ENCODE data around the gene MAPK12. TPM values are rescaled to one million over a fixed set of nuclear protein-coding genes. Genes with fewer than 3 reads are reported as not detected.

The MAPK12 gene
- total and polyA plus RNA-seq, 2 donors (not counting 3 experiments of a cell fraction or from before 2014, with no cell fraction given), result 72.3 to 86.8 TPM

DNA sequence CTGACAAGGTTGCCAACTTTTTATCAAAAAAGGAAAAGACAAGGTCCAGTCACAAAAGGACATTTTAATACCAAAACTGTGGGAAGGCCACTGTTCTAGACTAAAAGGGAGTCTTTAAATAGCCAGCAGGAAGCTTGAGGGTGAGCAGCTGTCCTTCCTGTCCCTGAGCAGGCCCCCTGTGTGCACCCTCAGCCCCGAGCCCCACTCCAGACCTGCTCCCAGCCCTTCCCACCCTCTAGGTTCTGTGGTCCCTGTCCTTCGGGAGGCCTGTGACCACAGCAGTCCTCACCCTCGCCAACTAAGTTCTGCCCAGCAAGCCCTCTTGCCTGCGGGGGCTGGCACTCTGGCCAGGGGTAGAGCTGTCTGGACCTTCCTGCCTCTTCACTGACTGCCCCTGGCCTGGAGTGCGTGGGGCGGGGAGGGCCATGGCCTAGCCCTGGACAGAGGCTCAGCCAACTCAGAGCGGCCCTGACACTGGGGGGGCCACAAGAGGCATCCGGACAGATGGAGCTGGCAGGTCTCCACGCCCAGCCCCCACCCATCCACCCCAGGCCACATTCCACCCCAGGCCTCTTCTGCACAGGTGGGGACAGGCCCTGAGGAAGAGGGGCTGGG is 47.6 kb upstream of the MAPK12 start:
- CTCF ChIA-PET, result interaction anchor here (1.4 to 3.8 kb wide), 3 partner anchors 12 to 32 kb away, joined by 3 to 16 read pairs (median 11); no protein-coding TSS in a partner anchor

More for the DNA sequence above, 47.6 kb upstream of the MAPK12 start:
- Histone ChIP-seq H3K4me1 (ENCODE audit: control insufficient read depth, extremely low read depth, insufficient read depth, low read length) (peaks cover 27% of the 10 kb centered on the region), H3K27me3 (ENCODE audit: control insufficient read depth in 2 of 2, insufficient read depth in 2 of 2, low read length in 2 of 2) (no peaks in the 10 kb centered on the region), H3K9me1 (replicated peaks; ENCODE audit: control insufficient read depth, extremely low read depth, insufficient read depth, low read length) (no peaks in the 10 kb centered on the region), H3K9ac (replicated peaks; ENCODE audit: extremely low read depth, insufficient read depth, low read length) (no peak overlapping the region), H3K4me2 (ENCODE audit: insufficient read depth, low read length) (no peak overlapping the region), H3K27ac (ENCODE audit: insufficient read depth, low read depth, low read length) (no peak overlapping the region), H3K79me2 (ENCODE audit: control insufficient read depth, insufficient read depth, low read length) (peaks cover 25% of the 10 kb centered on the region), H4K20me1 (replicated peaks; ENCODE audit: control insufficient read depth, extremely low read depth, insufficient read depth, low read length) (no peaks in the 10 kb centered on the region), H3K36me3 (ENCODE audit: control insufficient read depth in 2 of 2, extremely low read depth in 1 of 2, insufficient read depth in 2 of 2, low read length in 2 of 2) (peaks cover 0 to 2% of the 10 kb centered on the region in 2 experiments), H3K4me3 (replicated peaks in 1 of 3; ENCODE audit: insufficient read depth in 1 of 3, low read depth in 1 of 3, low read length in 3 of 3) (no peak overlapping the region), H3K9me3 (replicated peaks; ENCODE audit: control insufficient read depth, insufficient read depth, low read length) (no peaks in the 10 kb centered on the region), H2AFZ (ENCODE audit: low read depth, low read length) (no peak overlapping the region)
- no peak for DNase-seq (ENCODE audit: low read depth, low spot score)
- POLR2A ChIA-PET, result no interaction called here
- BruUV-seq (replicated peaks), result no TSS peak
- intact Hi-C loops (cut with micrococcal nuclease) (loop anchor here (2.0 to 5.0 kb wide), 2 partner anchors 18 to 33 kb away; partner anchors contain the start of genes DENND6B and PPP6R2), dilution Hi-C loops (cut with MboI; ENCODE audit: extremely low pct_ligation_motif_present, low sequenced_read_pairs) (no loop called here)
- no peak for FAIRE-seq
- no peak for TF ChIP-seq GATA2 (IDR thresholded peaks at IDR 0.05; ENCODE audit: insufficient read depth, insufficient read length, low read depth, low read length)
- TF ChIP-seq POLR2A (IDR thresholded peaks at IDR 0.05; ENCODE audit: low read depth, low read length), result no peak
- no peak for TF ChIP-seq FOS (IDR thresholded peaks at IDR 0.05; ENCODE audit: borderline replicate concordance, insufficient read depth, low read length)
- no peak for TF ChIP-seq MAX (IDR thresholded peaks at IDR 0.05; ENCODE audit: insufficient read depth, insufficient read length)
- TF ChIP-seq, protein P1, sequence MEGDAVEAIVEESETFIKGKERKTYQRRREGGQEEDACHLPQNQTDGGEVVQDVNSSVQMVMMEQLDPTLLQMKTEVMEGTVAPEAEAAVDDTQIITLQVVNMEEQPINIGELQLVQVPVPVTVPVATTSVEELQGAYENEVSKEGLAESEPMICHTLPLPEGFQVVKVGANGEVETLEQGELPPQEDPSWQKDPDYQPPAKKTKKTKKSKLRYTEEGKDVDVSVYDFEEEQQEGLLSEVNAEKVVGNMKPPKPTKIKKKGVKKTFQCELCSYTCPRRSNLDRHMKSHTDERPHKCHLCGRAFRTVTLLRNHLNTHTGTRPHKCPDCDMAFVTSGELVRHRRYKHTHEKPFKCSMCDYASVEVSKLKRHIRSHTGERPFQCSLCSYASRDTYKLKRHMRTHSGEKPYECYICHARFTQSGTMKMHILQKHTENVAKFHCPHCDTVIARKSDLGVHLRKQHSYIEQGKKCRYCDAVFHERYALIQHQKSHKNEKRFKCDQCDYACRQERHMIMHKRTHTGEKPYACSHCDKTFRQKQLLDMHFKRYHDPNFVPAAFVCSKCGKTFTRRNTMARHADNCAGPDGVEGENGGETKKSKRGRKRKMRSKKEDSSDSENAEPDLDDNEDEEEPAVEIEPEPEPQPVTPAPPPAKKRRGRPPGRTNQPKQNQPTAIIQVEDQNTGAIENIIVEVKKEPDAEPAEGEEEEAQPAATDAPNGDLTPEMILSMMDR (IDR thresholded peaks at IDR 0.05; ENCODE audit: extremely low read depth in 1 of 2, insufficient read depth in 1 of 2, low read depth in 1 of 2, low read length in 2 of 2), result no peak
- no peak for TF ChIP-seq EZH2 (IDR thresholded peaks at IDR 0.05; ENCODE audit: borderline replicate concordance, low read depth, low read length, severe bottlenecking)
- TF ChIP-seq JUN (IDR thresholded peaks at IDR 0.05; ENCODE audit: borderline replicate concordance, insufficient read depth, insufficient read length, low read depth), result no peak
- TF ChIP-seq MYC (IDR thresholded peaks at IDR 0.05; ENCODE audit: low read depth, low read length), result no peak
- no peak for TF ChIP-seq POLR2AphosphoS5 (IDR thresholded peaks at IDR 0.05; ENCODE audit: insufficient read depth, low read depth, low read length)

Data from endothelial cell of umbilical vein (primary cell).